B cell (primary cell): Measurements from ENCODE around the gene OR56A3. TPM values are rescaled to one million over a fixed set of nuclear protein-coding genes. Genes with fewer than 3 reads are reported as not detected.

Experiments
- ATAC-seq: fragments of 200-7000 bp; cut with Tn5 transposase; one replicate; pipeline ENCODE4 v1.10.0; 2021; ENCODE audit warnings: low read depth, mild to moderate bottlenecking, moderate number of reproducible peaks, moderate library complexity
- CTCF ChIA-PET: fragments of 350-600 bp; sonication (Branson Sonifier 250); formaldehyde crosslinking; loops from one replicate; lab custom pipeline; 2021; ENCODE audit warnings: antibody characterized with exemption, inconsistent platforms; lab: Charles Lee
- POLR2A ChIA-PET: fragments of 350-600 bp; sonication (Branson Sonifier 250); formaldehyde crosslinking; loops from one replicate; lab custom pipeline; 2021; ENCODE audit warnings: antibody characterized with exemption; lab: Charles Lee
- DNase-seq: peaks from one replicate; pipeline ENCODE4 v3.0.0; 2013
- H2AFZ ChIP-seq: 2 replicates; pipeline ENCODE4 v1.6.1; 2012; ENCODE audit warnings: mild to moderate bottlenecking, low read depth, low read length; ENCODE audit not compliant: insufficient read depth, poor library complexity, severe bottlenecking
- H3K27ac ChIP-seq, 2 donors: 1 replicate in 1 of 2; 2 replicates in 1 of 2; pipeline ENCODE4 v1.5.1; 2012 to 2013; ENCODE audit warnings: low read length in 2 of 2, mild to moderate bottlenecking in 2 of 2, moderate library complexity in 1 of 2
- H3K27me3 ChIP-seq, 4 experiments: fragments of 200-600 bp in 1 of 4; sonication (generic) in 1 of 4; replicated peaks in 1 of 4; 1 replicate in 2 of 4; 2 replicates in 2 of 4; pipeline versions ENCODE4 v1.6.1 to v1.7.0; 2013 to 2016; ENCODE audit warnings: low read length in 3 of 4, mild to moderate bottlenecking in 2 of 4, mixed read lengths in 1 of 4, moderate library complexity in 1 of 4; ENCODE audit not compliant: insufficient read depth in 4 of 4, control insufficient read depth in 3 of 4; ENCODE audit errors: control extremely low read depth in 1 of 4
- H3K36me3 ChIP-seq, 2 experiments: replicated peaks in 1 of 2; 1 replicate in 1 of 2; 2 replicates in 1 of 2; pipeline versions ENCODE4 v1.6.1 to v1.7.1; 2013; ENCODE audit warnings: low read length in 1 of 2; ENCODE audit not compliant: insufficient read depth in 2 of 2, control insufficient read depth in 1 of 2; ENCODE audit errors: control extremely low read depth in 1 of 2, extremely low read depth in 1 of 2
- H3K4me1 ChIP-seq, 2 donors: fragments of 200-600 bp in 1 of 2; sonication (generic) in 1 of 2; 1 replicate in 1 of 2; 2 replicates in 1 of 2; pipeline versions ENCODE4 v1.5.1 to v1.6.1; 2013 to 2017; ENCODE audit warnings: low read length in 2 of 2; ENCODE audit not compliant: control insufficient read depth in 2 of 2, insufficient read depth in 2 of 2
- H3K4me2 ChIP-seq: replicated peaks from 2 replicates; pipeline ENCODE3; 2012; ENCODE audit warnings: mild to moderate bottlenecking, low read depth, low read length; ENCODE audit not compliant: poor library complexity, severe bottlenecking
- H3K4me3 ChIP-seq, 5 experiments: fragments of 200-600 bp in 1 of 5; sonication (generic) in 1 of 5; 1 replicate in 3 of 5; 2 replicates in 2 of 5; pipeline versions ENCODE4 v1.5.1 to v1.7.0; 2011 to 2016; ENCODE audit warnings: low read length in 4 of 5, mild to moderate bottlenecking in 4 of 5, low read depth in 2 of 5, control low read depth in 1 of 5, moderate library complexity in 1 of 5; ENCODE audit not compliant: insufficient read depth in 1 of 5; ENCODE audit errors: control extremely low read depth in 1 of 5, extremely low read depth in 1 of 5
- H3K79me2 ChIP-seq: fragments of 200-600 bp; sonication (generic); one replicate; pipeline ENCODE4 v1.6.0; 2016; ENCODE audit warnings: low read length; ENCODE audit not compliant: control insufficient read depth, insufficient read depth
- H3K9ac ChIP-seq: fragments of 200-600 bp; sonication (generic); 2 replicates; pipeline ENCODE4 v1.6.1; 2017; ENCODE audit warnings: mild to moderate bottlenecking, low read length, moderate library complexity
- H3K9me3 ChIP-seq, 3 donors: one replicate each; pipeline versions ENCODE4 v1.6.1 to v1.7.1; 2013; ENCODE audit warnings: low read length in 2 of 3; ENCODE audit not compliant: control insufficient read depth in 2 of 3, insufficient read depth in 1 of 3; ENCODE audit errors: control extremely low read depth in 1 of 3
- H4K20me1 ChIP-seq: 2 replicates; pipeline ENCODE4 v1.6.0; 2012; ENCODE audit warnings: mild to moderate bottlenecking, low read length; ENCODE audit not compliant: insufficient read depth, control insufficient read depth, poor library complexity, severe bottlenecking
- H3K27ac Mint-ChIP-seq: one replicate; pipeline ENCODE4 v1.8.0; 2021; ENCODE audit warnings: mixed read lengths
- H3K27me3 Mint-ChIP-seq: one replicate; pipeline ENCODE4 v1.8.0; 2021; ENCODE audit warnings: mixed read lengths
- H3K4me1 Mint-ChIP-seq: one replicate; pipeline ENCODE4 v1.8.0; 2021; ENCODE audit warnings: mixed read lengths
- H3K4me3 Mint-ChIP-seq: one replicate; pipeline ENCODE4 v1.8.0; 2021; ENCODE audit warnings: mixed read lengths
- H3K9me3 Mint-ChIP-seq: one replicate; pipeline ENCODE4 v1.8.0; 2022; ENCODE audit warnings: mixed read lengths; ENCODE audit not compliant: insufficient read depth
- EZH2 ChIP-seq: IDR thresholded peaks from 2 replicates; pipeline ENCODE4 v1.6.1; 2012; ENCODE audit warnings: borderline replicate concordance, low read depth, mild to moderate bottlenecking, moderate library complexity, low read length; ENCODE audit not compliant: insufficient read depth, poor library complexity, severe bottlenecking
- WGBS: methylation state at CpG from one replicate; pipeline ENCODE4 v1.1.5; 2013; ENCODE audit warnings: missing lambda C conversion rate; ENCODE audit not compliant: insufficient coverage; 5-methylcytosine and 5-hydroxymethylcytosine counted together
- intact Hi-C: fragments of 100-400 bp; cut with micrococcal nuclease; formaldehyde crosslinking; loops from one replicate; pipeline ENCODE4 v1.10.0; 2022
- polyA plus RNA-seq: library from polyadenylated mRNA; depleted of rRNA; stranded (reverse); fragments of >200 nt; gene quantifications from 2 replicates; pipeline ENCODE4 v1.2.3, GENCODE V29; 2012
- total RNA-seq, 2 donors: library from RNA; stranded (reverse); fragments of 120-200 nt in 1 of 2; gene quantifications; 1 replicate in 1 of 2; 2 replicates in 1 of 2; pipeline versions ENCODE4 v1.2.3 to v1.2.4, GENCODE V29; 2013 to 2022
- TF ChIP-seq, protein P1 (sequence below): fragments of 200-600 bp; IDR thresholded peaks from one replicate; pipeline ENCODE4 v1.8.0; 2022; ENCODE audit warnings: antibody characterized with exemption, mild to moderate bottlenecking

The OR56A3 gene
- total and polyA plus RNA-seq, 2 donors (not counting 1 experiment from before 2014, with no cell fraction given), result not detected

DNA sequence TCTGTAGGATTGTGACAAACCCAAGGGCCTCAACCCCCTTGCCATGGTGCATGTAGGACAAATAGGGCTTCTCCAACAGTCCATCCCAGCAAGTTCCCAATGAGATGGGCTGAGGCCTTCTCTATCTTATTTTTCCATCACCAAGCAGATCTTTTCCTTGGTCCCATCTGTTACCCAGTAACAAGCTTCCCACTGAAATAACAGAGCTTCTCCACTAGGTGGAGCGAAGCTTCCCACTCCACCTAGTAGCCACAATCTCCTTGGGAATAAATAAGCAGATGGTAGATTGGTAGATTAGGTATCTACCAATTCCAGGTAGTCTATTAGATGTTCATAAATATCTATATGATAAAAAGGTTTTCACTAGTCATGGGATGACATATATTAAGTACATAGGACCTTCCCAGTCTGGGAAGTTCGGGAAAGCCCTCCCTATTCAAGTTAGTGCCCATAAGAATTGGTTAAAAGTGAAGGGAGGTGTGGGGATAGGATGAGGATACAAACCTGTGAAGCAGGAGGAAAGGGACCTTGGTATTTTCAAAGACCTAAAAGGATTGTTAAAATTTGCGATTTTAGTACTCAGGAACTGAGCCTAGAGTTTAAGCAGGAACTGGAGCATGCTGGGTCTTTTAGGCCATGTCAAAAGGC lies 50.7 kb downstream of the OR56A3 start:
- Histone ChIP-seq H3K4me1 (no peaks in the 10 kb centered on the region), H4K20me1 (no peaks in the 10 kb centered on the region), H3K36me3 (no peaks in the 10 kb centered on the region), H3K9me3 (peaks cover 0 to 3% (median 0%) of the 10 kb centered on the region in 3 donors), H3K79me2 (no peaks in the 10 kb centered on the region), H3K27me3 (no peaks in the 10 kb centered on the region), H3K9ac (no peak overlapping the region), H3K4me3 (no peak overlapping the region), H2AFZ (no peak overlapping the region), H3K27ac (no peak overlapping the region), H3K4me2 (no peak overlapping the region)
- DNase-seq, result no peak
- intact Hi-C loops, result no loop called here
- POLR2A ChIA-PET, result no interaction called here
- ATAC-seq, result no peak
- TF ChIP-seq EZH2, result no peak
- TF ChIP-seq, protein P1, sequence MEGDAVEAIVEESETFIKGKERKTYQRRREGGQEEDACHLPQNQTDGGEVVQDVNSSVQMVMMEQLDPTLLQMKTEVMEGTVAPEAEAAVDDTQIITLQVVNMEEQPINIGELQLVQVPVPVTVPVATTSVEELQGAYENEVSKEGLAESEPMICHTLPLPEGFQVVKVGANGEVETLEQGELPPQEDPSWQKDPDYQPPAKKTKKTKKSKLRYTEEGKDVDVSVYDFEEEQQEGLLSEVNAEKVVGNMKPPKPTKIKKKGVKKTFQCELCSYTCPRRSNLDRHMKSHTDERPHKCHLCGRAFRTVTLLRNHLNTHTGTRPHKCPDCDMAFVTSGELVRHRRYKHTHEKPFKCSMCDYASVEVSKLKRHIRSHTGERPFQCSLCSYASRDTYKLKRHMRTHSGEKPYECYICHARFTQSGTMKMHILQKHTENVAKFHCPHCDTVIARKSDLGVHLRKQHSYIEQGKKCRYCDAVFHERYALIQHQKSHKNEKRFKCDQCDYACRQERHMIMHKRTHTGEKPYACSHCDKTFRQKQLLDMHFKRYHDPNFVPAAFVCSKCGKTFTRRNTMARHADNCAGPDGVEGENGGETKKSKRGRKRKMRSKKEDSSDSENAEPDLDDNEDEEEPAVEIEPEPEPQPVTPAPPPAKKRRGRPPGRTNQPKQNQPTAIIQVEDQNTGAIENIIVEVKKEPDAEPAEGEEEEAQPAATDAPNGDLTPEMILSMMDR, result peak; percentile 44
- H3K9me3 Mint-ChIP-seq, result no peaks in the 10 kb centered on the region
- H3K27me3 Mint-ChIP-seq, result peaks cover 15% of the 10 kb centered on the region
- 100% methylated on average over 1 of the region's 3 CpGs for WGBS
- H3K4me1 Mint-ChIP-seq, result no peaks in the 10 kb centered on the region
- CTCF ChIA-PET, result interaction anchor here (2.2 kb wide), 1 partner anchor 361 kb away, joined by 8 read pairs; no protein-coding TSS in a partner anchor
- H3K4me3 Mint-ChIP-seq, result no peak overlapping the region
- H3K27ac Mint-ChIP-seq, result no peak overlapping the region

DNA sequence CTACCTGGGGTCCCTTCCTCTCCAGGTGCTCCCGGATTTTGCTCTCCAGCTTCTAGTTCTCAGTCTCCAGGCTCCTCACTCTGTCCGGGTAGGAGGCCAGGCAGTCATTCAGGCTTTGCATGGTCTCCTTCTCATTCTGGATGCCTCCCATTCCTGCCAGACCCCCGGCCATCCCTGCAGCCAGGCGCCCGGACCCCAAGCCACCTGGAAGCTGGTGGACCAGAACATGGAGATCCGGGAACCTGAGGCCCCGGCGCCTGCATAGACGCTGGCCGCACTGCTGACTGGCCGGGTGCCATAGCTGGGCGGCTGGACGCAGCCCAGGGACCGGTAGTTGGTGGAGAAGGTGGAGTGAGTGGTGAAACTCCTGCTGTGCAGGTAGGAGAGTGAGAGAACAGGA lies 52.7 kb downstream of the OR56A3 start:
- H3K27ac Mint-ChIP-seq, result no peak overlapping the region

More for the DNA sequence above, 52.7 kb downstream of the OR56A3 start:
- DNase-seq (no peak), ATAC-seq (no peak)
- ChIA-PET CTCF (no interaction called here), POLR2A (no interaction called here)
- Histone ChIP-seq H3K27ac (no peak overlapping the region), H3K79me2 (no peaks in the 10 kb centered on the region), H4K20me1 (no peaks in the 10 kb centered on the region), H3K4me3 (no peak overlapping the region), H2AFZ (no peak overlapping the region), H3K27me3 (peaks cover 0 to 3% (median 0%) of the 10 kb centered on the region in 4 experiments), H3K9me3 (peaks cover 0 to 3% (median 0%) of the 10 kb centered on the region in 3 donors), H3K4me1 (no peaks in the 10 kb centered on the region), H3K9ac (no peak overlapping the region), H3K36me3 (no peaks in the 10 kb centered on the region), H3K4me2 (no peak overlapping the region)
- Mint-ChIP-seq H3K9me3 (no peaks in the 10 kb centered on the region), H3K4me1 (no peaks in the 10 kb centered on the region), H3K27me3 (peaks cover 11% of the 10 kb centered on the region), H3K4me3 (no peak overlapping the region)
- intact Hi-C loops, result no loop called here
- TF ChIP-seq EZH2, result no peak
- TF ChIP-seq, protein P1, result no peak
- 91% methylated on average over 14 of the region's 14 CpGs for WGBS
